Measurements from ENCODE around the gene POLRMT.
A peak's percentile ranks its signal among the peaks of the same experiment; 100 is the strongest.

Gene POLRMT

GRCh38 chr19:577439-578392 lies 55.6 kb downstream of the POLRMT start:
- DNase-seq (ENCODE audit: low spot score) = no peak

GRCh38 chr19:576768-577438 lies 56.4 kb downstream of the POLRMT start:
- DNase-seq (ENCODE audit: low spot score) = no peak

GRCh38 chr19:575527-576506 lies 57.5 kb downstream of the POLRMT start:
- peak; percentile 71 for DNase-seq (ENCODE audit: low spot score)

GRCh38 chr19:574658-575526 lies 58.4 kb downstream of the POLRMT start:
- DNase-seq (ENCODE audit: low spot score) = no peak

GRCh38 chr19:573519-573825 lies 59.9 kb downstream of the POLRMT start:
- DNase-seq (ENCODE audit: low spot score) = no peak

- peak; percentile 85 for DNase-seq (ENCODE audit: low spot score)
Measured at GRCh38 chr19:572743-573518, 60.4 kb downstream of the POLRMT start.

- DNase-seq (ENCODE audit: low spot score) = peak; percentile 100
Measured at GRCh38 chr19:572140-572742, 61.1 kb downstream of the POLRMT start, which contains the start of gene BSG. BSG (plus strand) TSS chr19:572596; CDS start chr19:572635, 39 bp downstream.

GRCh38 chr19:571566-571974 lies 61.8 kb downstream of the POLRMT start:
- DNase-seq (ENCODE audit: low spot score) = peak; percentile 54

GRCh38 chr19:570937-571565 lies 62.3 kb downstream of the POLRMT start:
- no peak for DNase-seq (ENCODE audit: low spot score)

GRCh38 chr19:570251-570686 lies 63.1 kb downstream of the POLRMT start:
- no peak for DNase-seq (ENCODE audit: low spot score)

- DNase-seq (ENCODE audit: low spot score) = no peak
Measured at GRCh38 chr19:567296-567900, 65.9 kb downstream of the POLRMT start.

Measured in AG08396 (cell line).